ENCODE data around the gene PHYKPL. TPM values are rescaled to one million over a fixed set of nuclear protein-coding genes. Genes with fewer than 3 reads are reported as not detected.

The PHYKPL gene
- total and polyA plus RNA-seq, 2 of the 4 experiments (the other 2 are of a cell fraction): 10.0 to 24.5 TPM

DNA sequence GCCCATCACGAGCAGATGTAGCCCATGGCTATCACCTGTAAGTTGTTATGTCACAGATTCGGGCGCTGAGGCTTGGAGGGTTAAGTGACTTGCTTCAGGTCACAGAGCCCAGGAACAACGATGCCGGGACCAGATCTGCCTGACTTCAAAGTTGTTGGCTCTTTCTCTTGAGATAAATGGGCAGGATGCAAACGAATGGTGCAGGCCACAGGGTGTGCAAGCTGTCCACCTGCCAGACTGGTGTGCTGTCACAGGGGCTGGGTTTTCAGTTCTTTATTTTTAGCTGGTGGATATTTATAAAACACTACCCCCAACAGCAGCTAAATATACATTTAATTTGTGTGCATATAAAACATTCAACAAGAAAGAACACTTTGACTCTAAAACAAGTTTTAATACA is 17.7 kb upstream of the PHYKPL start:
- Histone ChIP-seq H3K27ac (ENCODE audit: insufficient read depth, low read length) (no peak overlapping the region), H3K36me3 (ENCODE audit: control insufficient read depth, insufficient read depth, low read length) (no peaks in the 10 kb centered on the region), H2BK15ac (ENCODE audit: low read depth, low read length) (no peak overlapping the region), H4K20me1 (ENCODE audit: insufficient read depth, low read length) (no peaks in the 10 kb centered on the region), H2AFZ (replicated peaks; ENCODE audit: low read length, poor library complexity) (no peak overlapping the region), H3K4me3 (ENCODE audit: insufficient read depth, low read depth, low read length) (no peak overlapping the region), H3K56ac (ENCODE audit: extremely low read depth, insufficient read depth, low read length) (no peak overlapping the region), H3K27me3 (ENCODE audit: control insufficient read depth, insufficient read depth, low read length) (peaks cover 5% of the 10 kb centered on the region; the same call in 1 of the 2 replicates), H4K91ac (ENCODE audit: insufficient read depth, low read depth, low read length) (no peak overlapping the region), H3K14ac (replicated peaks; ENCODE audit: low read depth, low read length) (no peak overlapping the region), H3K9me3 (ENCODE audit: control insufficient read depth, insufficient read depth, low read length) (no peaks in the 10 kb centered on the region), H2BK5ac (ENCODE audit: low read depth, low read length, poor library complexity, severe bottlenecking) (no peak overlapping the region), H2AK9ac (replicated peaks; ENCODE audit: low read depth, low read length, poor library complexity) (no peak overlapping the region), H2BK20ac (ENCODE audit: low read depth, low read length) (no peak overlapping the region), H4K5ac (ENCODE audit: low read depth, low read length) (no peak overlapping the region), H3K4ac (ENCODE audit: low read depth, low read length) (no peak overlapping the region), H3K4me1 (ENCODE audit: control insufficient read depth, insufficient read depth, low read length) (no peaks in the 10 kb centered on the region), H2BK120ac (ENCODE audit: low read depth, low read length) (no peak overlapping the region), H3K79me1 (ENCODE audit: low read depth in 1 of 2, low read length in 2 of 2) (no peaks in the 10 kb centered on the region), H3K4me2 (ENCODE audit: low read depth, low read length) (no peak overlapping the region), H3K9me1 (ENCODE audit: insufficient read depth, low read length) (no peaks in the 10 kb centered on the region), H3K18ac (ENCODE audit: low read depth, low read length) (no peak overlapping the region), H4K8ac (ENCODE audit: low read depth in 2 of 2, low read length in 2 of 2) (no peak overlapping the region), H3K23ac (ENCODE audit: low read depth, low read length) (no peak overlapping the region), H2AK5ac (ENCODE audit: low read depth, low read length) (no peak overlapping the region), H3K9ac (ENCODE audit: low read depth, low read length) (no peak overlapping the region)
- ChIA-PET CTCF (no interaction called here), POLR2A (ENCODE audit: unreplicated experiment) (no interaction called here)
- intact Hi-C loops (cut with micrococcal nuclease) (no loop called here), dilution Hi-C loops (cut with HindIII; ENCODE audit: low sequenced_read_pairs, unreplicated experiment) (no loop called here), in situ Hi-C loops (cut with MboI; ENCODE audit: low sequenced_read_pairs) (no loop called here)
- no TSS peak for BruUV-seq (replicated peaks)
- WGBS, 2 experiments (ENCODE audit: extremely low coverage in 2 of 2, insufficient read length in 1 of 2): no CpG with 5 or more reads among the region's 6 CpGs
- TF ChIP-seq MXI1 (IDR thresholded peaks at IDR 0.05; ENCODE audit: borderline replicate concordance, low read depth, low read length): no peak
- TF ChIP-seq RAD21 (IDR thresholded peaks at IDR 0.05; ENCODE audit: low read length): no peak
- TF ChIP-seq RCOR1 (IDR thresholded peaks at IDR 0.05; ENCODE audit: insufficient replicate concordance, low read length): no peak
- TF ChIP-seq CEBPB (IDR thresholded peaks at IDR 0.05; ENCODE audit: low read depth, low read length): no peak
- TF ChIP-seq, protein P1, sequence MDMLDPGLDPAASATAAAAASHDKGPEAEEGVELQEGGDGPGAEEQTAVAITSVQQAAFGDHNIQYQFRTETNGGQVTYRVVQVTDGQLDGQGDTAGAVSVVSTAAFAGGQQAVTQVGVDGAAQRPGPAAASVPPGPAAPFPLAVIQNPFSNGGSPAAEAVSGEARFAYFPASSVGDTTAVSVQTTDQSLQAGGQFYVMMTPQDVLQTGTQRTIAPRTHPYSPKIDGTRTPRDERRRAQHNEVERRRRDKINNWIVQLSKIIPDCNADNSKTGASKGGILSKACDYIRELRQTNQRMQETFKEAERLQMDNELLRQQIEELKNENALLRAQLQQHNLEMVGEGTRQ (IDR thresholded peaks at IDR 0.05; ENCODE audit: low read depth, low read length): no peak
- no peak for TF ChIP-seq SMC3 (IDR thresholded peaks at IDR 0.05; ENCODE audit: low read depth, low read length)
- TF ChIP-seq MAFK (IDR thresholded peaks at IDR 0.05; ENCODE audit: low read depth, low read length): no peak
- TF ChIP-seq MAZ (IDR thresholded peaks at IDR 0.05; ENCODE audit: borderline replicate concordance, low read depth, low read length): no peak
- TF ChIP-seq, protein P2, sequence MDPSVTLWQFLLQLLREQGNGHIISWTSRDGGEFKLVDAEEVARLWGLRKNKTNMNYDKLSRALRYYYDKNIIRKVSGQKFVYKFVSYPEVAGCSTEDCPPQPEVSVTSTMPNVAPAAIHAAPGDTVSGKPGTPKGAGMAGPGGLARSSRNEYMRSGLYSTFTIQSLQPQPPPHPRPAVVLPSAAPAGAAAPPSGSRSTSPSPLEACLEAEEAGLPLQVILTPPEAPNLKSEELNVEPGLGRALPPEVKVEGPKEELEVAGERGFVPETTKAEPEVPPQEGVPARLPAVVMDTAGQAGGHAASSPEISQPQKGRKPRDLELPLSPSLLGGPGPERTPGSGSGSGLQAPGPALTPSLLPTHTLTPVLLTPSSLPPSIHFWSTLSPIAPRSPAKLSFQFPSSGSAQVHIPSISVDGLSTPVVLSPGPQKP (IDR thresholded peaks at IDR 0.05; ENCODE audit: borderline replicate concordance, low read depth, low read length): no peak
- no peak for TF ChIP-seq CHD1 (IDR thresholded peaks at IDR 0.05; ENCODE audit: low read depth, low read length)
- TF ChIP-seq, protein P3, sequence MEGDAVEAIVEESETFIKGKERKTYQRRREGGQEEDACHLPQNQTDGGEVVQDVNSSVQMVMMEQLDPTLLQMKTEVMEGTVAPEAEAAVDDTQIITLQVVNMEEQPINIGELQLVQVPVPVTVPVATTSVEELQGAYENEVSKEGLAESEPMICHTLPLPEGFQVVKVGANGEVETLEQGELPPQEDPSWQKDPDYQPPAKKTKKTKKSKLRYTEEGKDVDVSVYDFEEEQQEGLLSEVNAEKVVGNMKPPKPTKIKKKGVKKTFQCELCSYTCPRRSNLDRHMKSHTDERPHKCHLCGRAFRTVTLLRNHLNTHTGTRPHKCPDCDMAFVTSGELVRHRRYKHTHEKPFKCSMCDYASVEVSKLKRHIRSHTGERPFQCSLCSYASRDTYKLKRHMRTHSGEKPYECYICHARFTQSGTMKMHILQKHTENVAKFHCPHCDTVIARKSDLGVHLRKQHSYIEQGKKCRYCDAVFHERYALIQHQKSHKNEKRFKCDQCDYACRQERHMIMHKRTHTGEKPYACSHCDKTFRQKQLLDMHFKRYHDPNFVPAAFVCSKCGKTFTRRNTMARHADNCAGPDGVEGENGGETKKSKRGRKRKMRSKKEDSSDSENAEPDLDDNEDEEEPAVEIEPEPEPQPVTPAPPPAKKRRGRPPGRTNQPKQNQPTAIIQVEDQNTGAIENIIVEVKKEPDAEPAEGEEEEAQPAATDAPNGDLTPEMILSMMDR (conservative IDR thresholded peaks at IDR 0.05; ENCODE audit: low read depth, low read length): no peak
- TF ChIP-seq POLR2A (IDR thresholded peaks at IDR 0.05; ENCODE audit: low read depth, low read length): no peak
- TF ChIP-seq RFX5 (IDR thresholded peaks at IDR 0.05; ENCODE audit: low read depth, low read length): no peak
- TF ChIP-seq NFE2L2 (IDR thresholded peaks at IDR 0.05; ENCODE audit: low read depth, low read length): no peak
- no peak for TF ChIP-seq BHLHE40 (IDR thresholded peaks at IDR 0.05; ENCODE audit: low read depth, low read length)
- no peak for TF ChIP-seq FOS (IDR thresholded peaks at IDR 0.05; ENCODE audit: low read depth, low read length)
- ATAC-seq (ENCODE audit: low read depth) (no peak), DNase-seq (no peak)

Measured in IMR-90 (cell line).